Stomach (tissue), 9 donors: ENCODE results near the gene FEM1C. TPM values are rescaled to one million over a fixed set of nuclear protein-coding genes. Genes with fewer than 3 reads are reported as not detected.

Experiments
- DNase-seq, 2 donors: peaks; one replicate each; pipeline versions ENCODE4 v3.0.0 to v3.0.0-alpha.2; 2013 to 2019
- H3K27ac ChIP-seq, 5 donors: fragments of 200-600 bp in 4 of 5; sonication (generic) in 4 of 5; one replicate each; pipeline ENCODE4 v1.5.1; 2013 to 2019; ENCODE audit warnings: mild to moderate bottlenecking in 1 of 5, moderate library complexity in 1 of 5
- H3K27me3 ChIP-seq, 3 donors: fragments of 200-600 bp; sonication (generic); one replicate each; pipeline ENCODE4 v1.5.1; 2017 to 2019; ENCODE audit warnings: mixed run types in 1 of 3
- H3K36me3 ChIP-seq, 4 donors: fragments of 200-600 bp; sonication (generic); 1 replicate in 3 of 4; 2 replicates in 1 of 4; pipeline ENCODE4 v1.5.1; 2016 to 2019
- H3K4me1 ChIP-seq, 4 donors: fragments of 200-600 bp; sonication (generic); one replicate each; pipeline ENCODE4 v1.5.1; 2016 to 2019
- H3K4me3 ChIP-seq, 4 donors: fragments of 200-600 bp; sonication (generic) in 3 of 4; one replicate each; pipeline ENCODE4 v1.5.1; 2016 to 2019; ENCODE audit warnings: mild to moderate bottlenecking in 1 of 4
- H3K9me3 ChIP-seq, 4 donors: fragments of 200-600 bp; sonication (generic); one replicate each; pipeline ENCODE4 v1.5.1; 2016 to 2019
- CTCF ChIP-seq, 7 experiments: fragments of 450-650 bp in 4 of 7; fragments of 200-600 bp in 3 of 7; sonication (generic) in 3 of 7; IDR thresholded peaks; one replicate each; pipeline ENCODE4 v1.5.1; 2016 to 2019; ENCODE audit warnings: antibody characterized with exemption in 7 of 7, control low read depth in 2 of 7, mild to moderate bottlenecking in 1 of 7
- EP300 ChIP-seq: sonication (generic); formaldehyde crosslinking; IDR thresholded peaks from one replicate; pipeline ENCODE4 v1.6.1; 2017; ENCODE audit warnings: antibody characterized with exemption
- POLR2A ChIP-seq, 4 donors: fragments of 450-650 bp; IDR thresholded peaks; one replicate each; pipeline ENCODE4 v1.6.1; 2016; ENCODE audit warnings: antibody characterized with exemption in 4 of 4, control low read depth in 2 of 4, mild to moderate bottlenecking in 1 of 4, moderate library complexity in 1 of 4
- POLR2AphosphoS5 ChIP-seq, 3 donors: sonication (generic); formaldehyde crosslinking; IDR thresholded peaks; one replicate each; pipeline ENCODE4 v1.6.1; 2016; ENCODE audit warnings: antibody characterized with exemption in 3 of 3
- WGBS, 5 donors: extraction: QIAGEN DNeasy Blood & Tissue Kit in 3 of 5; methylation state at CpG; one replicate each; pipeline versions ENCODE4 v1.1.5 to v1.1.7; 2013 to 2018; 5-methylcytosine and 5-hydroxymethylcytosine counted together
- intact Hi-C: fragments of 100-400 bp; cut with DNase I; formaldehyde crosslinking; loops from one replicate; pipeline ENCODE4 v1.15.1; 2023; ENCODE audit warnings: low total_unique reads
- polyA plus RNA-seq, 3 donors: library from polyadenylated mRNA; stranded (reverse); fragments of 200-250 nt; gene quantifications; one replicate each; pipeline ENCODE4 v1.2.3, GENCODE V29; 2013
- total RNA-seq, 5 donors: library from RNA; depleted of rRNA; stranded (reverse); fragments of >200 nt; gene quantifications; one replicate each; pipeline versions ENCODE4 v1.1.0 to v1.2.3, GENCODE V29; 2014 to 2016
- donor health status: healthy with polysubstance abuse.
- donor health status: Bipolar disorder and iron deficiency.
- donor health status: healthy.

Gene FEM1C
- total and polyA plus RNA-seq, 8 donors, result 5.9 to 55.6 (median 21.7) TPM

GRCh38 chr5:115579747-115580173 is 35.2 kb upstream of the FEM1C start:
- Histone ChIP-seq H3K27me3 (no peaks in the 10 kb centered on the region), H3K27ac (no peak overlapping the region), H3K4me3 (no peak overlapping the region), H3K36me3 (peaks cover 0 to 7% (median 6%) of the 10 kb centered on the region in 4 donors), H3K9me3 (no peaks in the 10 kb centered on the region), H3K4me1 (no peaks in the 10 kb centered on the region)
- no peak for TF ChIP-seq EP300
- no peak for TF ChIP-seq CTCF (IDR thresholded peaks at IDR 0.05)
- TF ChIP-seq POLR2AphosphoS5 (IDR thresholded peaks at IDR 0.05), result no peak
- no peak for TF ChIP-seq POLR2A (IDR thresholded peaks at IDR 0.05)
- intact Hi-C loops, result no loop called here
- whole genome bisulfite sequencing, 5 donors, result 77 to 83% (median 79%) methylated on average over 6 of the region's 6 CpGs
- DNase-seq, result no peak

- Histone ChIP-seq H3K4me3 (no peak overlapping the region), H3K36me3 (peaks cover 0 to 7% (median 6%) of the 10 kb centered on the region in 4 donors), H3K4me1 (no peaks in the 10 kb centered on the region), H3K27me3 (no peaks in the 10 kb centered on the region), H3K9me3 (no peaks in the 10 kb centered on the region), H3K27ac (no peak overlapping the region)
- intact Hi-C loops, result no loop called here
- DNase-seq, result no peak
- TF ChIP-seq POLR2A (IDR thresholded peaks at IDR 0.05) (no peak), CTCF (IDR thresholded peaks at IDR 0.05) (no peak), POLR2AphosphoS5 (IDR thresholded peaks at IDR 0.05) (no peak), EP300 (no peak)
- WGBS, 5 donors, result 69 to 84% (median 79%) methylated on average over 3 of the region's 3 CpGs
These were observed 34.6 kb upstream of the FEM1C start for GRCh38 chr5:115579216-115579615.

- DNase-seq, result no peak
- Histone ChIP-seq H3K9me3 (no peaks in the 10 kb centered on the region), H3K27me3 (no peaks in the 10 kb centered on the region), H3K4me1 (no peaks in the 10 kb centered on the region), H3K4me3 (no peak overlapping the region), H3K36me3 (peaks cover 0 to 7% (median 6%) of the 10 kb centered on the region in 4 donors), H3K27ac (no peak overlapping the region)
- TF ChIP-seq CTCF (IDR thresholded peaks at IDR 0.05) (no peak), EP300 (no peak), POLR2AphosphoS5 (IDR thresholded peaks at IDR 0.05) (no peak), POLR2A (IDR thresholded peaks at IDR 0.05) (no peak)
- 81 to 87% (median 84%) methylated on average over 3 of the region's 3 CpGs for WGBS, 5 donors
- intact Hi-C loops, result no loop called here
These were observed 34.1 kb upstream of the FEM1C start for GRCh38 chr5:115578657-115579056.

- no peak for DNase-seq
- H3K27ac ChIP-seq, result no peak overlapping the region
- 89 to 94% (median 92%) methylated on average over 6 of the region's 6 CpGs for WGBS, 5 donors
- no peaks in the 10 kb centered on the region for H3K27me3 ChIP-seq
- intact Hi-C loops, result no loop called here
- TF ChIP-seq POLR2A (IDR thresholded peaks at IDR 0.05) (no peak), CTCF (IDR thresholded peaks at IDR 0.05) (no peak), EP300 (no peak), POLR2AphosphoS5 (IDR thresholded peaks at IDR 0.05) (no peak)
- H3K36me3 ChIP-seq, result peaks cover 0 to 7% (median 6%) of the 10 kb centered on the region in 4 donors
- no peak overlapping the region for H3K4me3 ChIP-seq
- H3K4me1 ChIP-seq, result no peaks in the 10 kb centered on the region
- no peaks in the 10 kb centered on the region for H3K9me3 ChIP-seq
These were observed 33.2 kb upstream of the FEM1C start for GRCh38 chr5:115577741-115578140.
